Endothelial cell of hepatic sinusoid (primary cell): Measurements from ENCODE around the gene DOK4.
"Not testable (repeated sequence)": the region's sequence is repeated elsewhere in the genome, so short reads cannot be mapped to it uniquely, and the experiment has no call there.

ENCODE experiments used
- in situ Hi-C: cut with HindIII; loops from 2 replicates; pipeline ENCODE4 v1.10.0; 2017; ENCODE audit warnings: low sequenced_read_pairs

Gene DOK4

DNA sequence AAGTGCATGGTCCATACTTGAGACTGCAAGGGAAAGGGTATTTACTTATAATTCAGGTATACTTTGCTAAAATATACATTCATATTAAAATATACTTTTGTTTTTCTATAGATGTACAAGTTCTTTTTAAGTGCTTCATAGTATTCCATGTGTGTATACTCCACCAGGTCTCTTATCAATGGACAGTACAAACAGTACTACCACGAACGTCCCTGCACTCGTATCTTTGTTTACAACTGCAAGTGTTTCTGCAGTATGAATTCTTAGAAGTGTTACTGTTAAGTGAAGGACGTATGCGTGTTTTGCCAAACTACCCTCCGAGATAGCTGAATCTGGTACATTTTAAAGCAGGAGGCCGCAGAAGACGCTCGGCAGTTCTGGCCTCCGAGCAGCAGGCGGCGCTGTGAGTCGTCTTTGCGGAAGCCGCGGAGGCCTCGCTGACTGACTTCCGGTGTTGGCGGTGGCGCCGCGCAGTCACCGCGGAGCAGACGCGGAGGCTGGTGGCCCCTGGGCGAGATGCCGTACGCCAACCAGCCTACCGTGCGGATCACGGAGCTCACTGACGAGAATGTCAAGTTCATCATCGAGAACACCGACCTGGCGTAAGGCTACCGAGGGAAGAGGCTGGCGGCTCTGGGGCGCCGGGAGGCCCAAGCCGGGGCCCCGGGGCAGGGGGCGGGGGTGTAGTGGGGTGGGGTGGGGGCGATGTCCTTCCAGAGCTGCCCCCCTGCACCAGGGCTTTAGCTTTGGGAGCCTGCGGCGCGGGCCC, 23.9 kb downstream of the DOK4 start, which contains the start of gene POLR2C:
Gene POLR2C (plus strand): TSS at position 471 of the 769 bp plus-strand sequence. CDS start 46 bp downstream, at position 517.
- in situ Hi-C loops: no loop called here

DNA sequence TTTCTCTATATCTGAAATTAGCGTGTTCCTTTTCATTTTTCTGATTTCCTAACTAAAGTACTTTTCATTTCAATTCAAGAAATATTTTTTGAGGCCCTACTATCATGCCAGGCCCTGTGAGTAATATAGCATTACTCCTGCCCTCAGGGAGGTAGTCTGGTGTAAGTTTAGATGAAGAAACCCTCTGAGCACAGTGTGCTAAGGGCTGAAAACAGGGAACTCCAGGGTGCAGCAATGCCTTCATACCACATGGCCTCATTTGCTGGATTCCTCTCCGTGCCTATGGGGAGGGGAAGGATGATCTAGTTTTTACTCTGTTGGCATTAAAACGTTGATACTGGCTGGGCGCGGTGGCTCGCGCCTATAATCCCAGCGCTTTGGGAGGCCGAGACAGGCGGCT, 34.3 kb downstream of the DOK4 start:
- in situ Hi-C loops: loop anchor here (5.0 kb wide), 1 partner anchor 65 kb away; no protein-coding TSS in a partner anchor

GRCh38 chr16:57447186-57447962, 38.9 kb downstream of the DOK4 start, which contains the start of the genes CIAPIN1 and COQ9:
Gene CIAPIN1, minus strand, starts transcription at chr16:57447385. Its CDS starts 6,457 bp downstream, at chr16:57440928.
Gene COQ9, plus strand, starts transcription at chr16:57447479. Its CDS starts 27 bp downstream, at chr16:57447506.
- in situ Hi-C loops: no loop called here

DNA sequence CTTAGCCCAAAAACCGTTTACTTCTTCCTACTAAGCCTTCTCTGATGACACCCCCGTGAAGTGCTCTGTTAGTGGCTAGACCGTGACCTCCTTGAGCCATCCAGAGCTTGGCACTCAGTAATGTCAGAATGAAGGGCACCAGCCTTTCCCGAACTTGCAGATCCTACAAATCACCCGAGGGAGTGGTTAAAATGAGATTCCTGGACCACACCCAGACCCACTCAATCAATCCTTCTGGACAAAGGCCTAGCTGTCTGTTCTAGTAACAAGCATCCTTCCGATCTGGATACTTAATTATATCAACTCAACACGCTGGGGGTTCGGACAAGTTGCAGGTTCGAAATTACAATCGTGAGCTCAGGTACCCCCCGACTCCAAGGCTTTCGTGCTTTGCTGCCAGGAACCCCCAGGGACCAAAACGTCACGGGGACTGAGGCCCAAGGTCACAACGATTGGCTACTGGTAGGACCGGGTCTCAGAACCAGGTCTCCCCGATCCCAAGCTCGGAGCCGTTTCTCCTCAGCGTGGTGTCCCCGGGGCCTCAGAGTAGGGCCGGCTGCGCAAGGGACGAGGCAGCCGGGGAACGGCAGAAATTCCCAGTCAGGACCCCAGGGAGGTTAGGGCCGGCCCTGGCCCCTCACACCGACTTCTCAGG, 39.6 kb downstream of the DOK4 start:
- in situ Hi-C loops: no loop called here

DNA sequence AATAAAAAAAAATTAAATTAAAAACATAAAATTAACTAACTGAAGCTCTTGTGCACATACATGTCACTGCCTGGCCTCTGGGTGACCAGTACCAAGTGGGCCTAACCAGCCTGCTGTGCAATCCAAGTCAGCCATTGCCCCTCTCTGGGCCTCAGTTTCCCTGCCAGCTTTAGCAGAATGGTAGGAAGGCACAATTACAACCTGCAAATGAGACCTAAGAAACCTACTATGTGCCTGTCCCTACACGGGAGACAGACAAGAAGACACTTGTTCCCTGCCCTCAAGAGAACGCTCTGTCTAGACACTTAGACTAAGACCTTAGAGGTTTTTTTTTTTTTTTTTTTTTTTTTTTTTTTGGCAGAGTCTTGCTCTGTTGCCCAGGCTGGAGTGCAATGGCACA, 40.8 kb downstream of the DOK4 start:
- in situ Hi-C loops: no loop called here

DNA sequence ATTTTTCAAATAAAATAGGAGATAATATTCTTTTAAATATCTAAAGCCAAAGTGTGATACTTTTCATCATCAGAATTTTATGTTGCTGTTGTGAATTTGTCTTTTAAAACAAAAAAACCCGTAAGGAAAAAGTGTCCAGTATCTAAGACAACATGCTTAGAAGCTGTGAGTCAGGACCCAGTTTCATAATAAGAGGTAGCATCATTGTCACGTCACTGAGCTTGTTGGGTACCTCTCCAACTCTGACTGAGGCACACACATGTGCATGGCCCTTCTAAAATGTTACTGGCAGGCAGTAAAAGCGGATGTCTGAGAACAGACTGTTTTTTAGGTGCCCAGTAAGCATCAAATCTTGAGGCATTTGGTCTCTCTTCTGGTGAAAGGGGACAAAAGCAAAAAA, 41.6 kb downstream of the DOK4 start:
- in situ Hi-C loops: no loop called here

DNA sequence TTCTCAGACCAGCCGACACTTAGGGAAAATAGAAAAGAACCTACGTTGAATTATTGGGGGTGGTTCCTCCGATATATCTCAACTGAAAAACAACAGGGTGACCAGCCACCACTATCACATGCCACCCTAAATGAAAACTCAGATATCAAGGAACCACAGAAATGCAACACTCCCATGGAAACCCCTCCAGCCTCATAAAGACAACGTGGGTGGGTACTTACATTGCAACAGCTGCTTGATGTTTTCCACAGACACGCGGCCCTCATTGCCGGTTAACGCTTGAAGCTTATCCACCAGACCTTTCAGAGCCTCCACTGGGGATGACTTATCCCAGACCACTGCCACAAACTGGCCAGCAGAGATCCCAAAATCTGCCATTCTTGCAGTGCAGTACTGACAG, 45.7 kb downstream of the DOK4 start:
- in situ Hi-C loops: not testable (repeated sequence)

- in situ Hi-C loops: not testable (repeated sequence)
Observed at GRCh38 chr16:57439947-57440346, 46.3 kb downstream of the DOK4 start.

GRCh38 chr16:57435838-57436237, 50.5 kb downstream of the DOK4 start:
- in situ Hi-C loops: no loop called here

DNA sequence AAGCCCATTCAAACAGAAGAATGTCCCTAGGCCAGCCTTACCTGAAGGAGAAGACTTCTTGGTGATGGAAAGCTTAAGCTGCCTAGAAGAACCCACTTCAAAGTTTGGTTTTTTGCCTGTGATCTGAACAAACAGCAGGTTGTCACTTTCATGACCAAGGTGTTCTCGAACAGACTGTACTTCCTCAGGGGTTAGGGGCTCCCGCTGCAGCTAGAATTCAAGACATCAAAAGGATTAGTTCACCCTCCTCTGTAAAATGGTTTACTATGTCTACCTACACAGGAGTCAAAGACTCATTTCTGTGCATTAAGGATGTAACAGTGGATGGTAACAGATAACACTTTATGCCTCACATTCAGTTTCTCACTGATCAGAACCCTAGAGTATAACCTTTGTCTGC, 52.3 kb downstream of the DOK4 start:
- in situ Hi-C loops: no loop called here

DNA sequence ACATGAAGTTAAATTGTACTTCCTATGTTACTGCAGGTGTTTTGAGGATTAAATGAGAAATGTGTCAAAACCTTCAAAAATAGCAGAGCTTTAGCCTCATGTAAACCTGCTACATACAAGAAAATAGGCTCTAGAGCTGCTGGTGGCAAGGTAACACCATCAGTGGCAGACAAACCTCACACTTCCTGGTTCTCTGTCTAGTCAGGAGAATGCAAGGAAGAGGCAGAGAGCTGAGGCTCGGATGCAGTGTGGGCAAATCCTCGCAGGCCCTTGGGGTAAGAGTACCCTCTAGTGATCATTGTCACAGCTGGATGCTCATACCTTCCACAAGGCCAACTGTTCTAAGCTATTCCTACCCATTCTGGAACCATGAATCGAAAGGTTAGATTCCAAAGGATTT, 53.3 kb downstream of the DOK4 start:
- in situ Hi-C loops: no loop called here

- in situ Hi-C loops: no loop called here
Observed at GRCh38 chr16:57432505-57432904, 53.8 kb downstream of the DOK4 start.

GRCh38 chr16:57430955-57431354, 55.3 kb downstream of the DOK4 start:
- in situ Hi-C loops: no loop called here

- in situ Hi-C loops: no loop called here
Observed at GRCh38 chr16:57427824-57428223, 58.5 kb downstream of the DOK4 start.

- in situ Hi-C loops: no loop called here
Observed at GRCh38 chr16:57427307-57427706, 59.0 kb downstream of the DOK4 start.

- in situ Hi-C loops: no loop called here
Observed at GRCh38 chr16:57426356-57426755, 59.9 kb downstream of the DOK4 start.

DNA sequence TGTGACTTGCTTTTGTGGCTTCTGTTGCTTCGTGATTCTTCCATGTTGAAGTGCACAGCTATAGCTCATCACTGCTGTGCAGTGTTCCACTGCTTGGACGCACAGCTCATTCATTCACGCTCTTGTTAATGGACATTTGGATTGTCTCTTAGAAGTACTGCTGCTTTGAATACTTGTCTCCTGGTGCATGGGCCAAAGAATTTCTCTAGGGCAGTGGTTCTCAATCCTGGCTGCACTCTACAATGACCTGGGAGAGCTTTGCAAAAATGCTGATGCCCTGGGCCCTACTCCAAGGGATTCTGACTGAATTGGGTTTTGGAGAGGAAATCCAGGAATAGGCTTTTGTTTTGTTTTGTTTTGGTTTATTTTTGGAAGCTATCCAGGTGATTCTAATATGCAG, 61.7 kb downstream of the DOK4 start:
- in situ Hi-C loops: no loop called here

DNA sequence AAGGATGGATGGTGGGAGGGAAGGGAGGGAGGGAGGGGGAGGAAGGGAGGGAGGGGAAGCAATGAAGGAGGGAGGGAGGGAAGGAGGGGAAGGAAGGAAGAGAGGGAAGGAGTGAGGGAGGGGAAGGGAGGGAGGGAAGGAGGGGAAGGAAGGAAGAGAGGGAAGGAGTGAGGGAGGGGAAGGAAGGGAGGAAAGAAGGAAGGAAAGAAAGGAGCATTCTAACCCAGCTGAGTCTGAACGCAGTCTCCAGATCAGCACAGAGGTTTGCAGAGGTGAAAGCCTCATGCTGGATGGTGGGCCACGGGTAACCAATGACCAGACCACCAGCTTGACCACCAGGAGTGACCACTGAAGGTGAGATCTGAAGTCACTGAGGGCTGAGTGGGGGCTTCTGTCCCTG, 63.1 kb downstream of the DOK4 start:
- in situ Hi-C loops: no loop called here

DNA sequence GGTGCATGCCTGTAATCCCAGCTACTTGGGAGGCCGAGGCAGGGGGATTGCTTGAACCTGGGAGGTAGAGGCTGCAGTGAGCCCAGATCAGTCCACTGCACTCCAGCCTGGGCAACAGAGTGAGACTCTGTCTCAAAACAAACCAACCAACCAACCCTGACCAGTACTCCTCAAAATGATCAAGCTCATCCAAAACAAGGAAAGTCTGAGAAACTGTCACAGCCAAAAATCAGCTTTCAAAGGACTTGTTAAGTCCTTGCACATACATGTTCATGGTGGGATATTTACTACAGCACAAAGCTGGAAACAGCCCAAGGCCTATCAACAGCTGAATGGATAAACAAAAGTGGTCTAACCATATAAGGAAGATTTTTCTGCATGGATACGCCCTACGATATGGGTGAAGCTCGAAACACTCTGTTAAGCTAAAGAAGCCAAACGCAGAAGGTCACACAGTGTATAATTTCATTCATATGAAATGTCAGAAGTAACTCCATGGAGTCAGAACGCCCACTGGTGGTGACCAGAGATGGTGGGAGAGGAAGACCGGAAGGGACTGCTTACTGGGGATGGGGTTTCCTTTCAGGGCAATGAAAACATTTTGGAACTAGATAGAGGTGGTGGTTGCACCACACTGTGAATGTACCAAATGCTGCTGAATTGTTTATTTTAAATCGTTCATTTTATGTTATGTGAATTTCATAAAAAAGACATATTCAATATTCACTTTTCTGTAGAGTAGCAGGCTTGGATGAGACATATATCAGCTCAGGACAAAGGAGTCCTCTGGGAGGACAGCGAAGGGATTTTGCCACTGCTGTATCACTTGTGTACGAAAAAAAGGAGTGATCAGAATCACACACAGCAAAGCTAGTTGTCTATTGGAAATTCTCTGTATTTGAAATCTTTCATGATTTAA, 64.0 kb downstream of the DOK4 start:
- in situ Hi-C loops: no loop called here
